DND-41 (cell line): Measurements from ENCODE around the gene ITSN2.

Source experiments
- CTCF ChIP-seq: IDR thresholded peaks from 2 replicates; pipeline ENCODE4 v1.5.1; 2012; ENCODE audit warnings: borderline replicate concordance, low read length, moderate library complexity, mild to moderate bottlenecking; ENCODE audit not compliant: poor library complexity, severe bottlenecking; ENCODE audit errors: extremely low read depth
- EZH2 ChIP-seq: IDR thresholded peaks from 3 replicates; pipeline ENCODE4 v1.6.1; 2012; ENCODE audit warnings: borderline replicate concordance, low read depth, mild to moderate bottlenecking, moderate library complexity, low read length, inconsistent platforms; ENCODE audit not compliant: severe bottlenecking

- TF ChIP-seq CTCF, result no peak
- TF ChIP-seq EZH2, result no peak
These were observed 177.8 kb downstream of the ITSN2 start for GRCh38 chr2:24182507-24182906.
